ENCODE measurements around the gene GRID2IP.

DNA sequence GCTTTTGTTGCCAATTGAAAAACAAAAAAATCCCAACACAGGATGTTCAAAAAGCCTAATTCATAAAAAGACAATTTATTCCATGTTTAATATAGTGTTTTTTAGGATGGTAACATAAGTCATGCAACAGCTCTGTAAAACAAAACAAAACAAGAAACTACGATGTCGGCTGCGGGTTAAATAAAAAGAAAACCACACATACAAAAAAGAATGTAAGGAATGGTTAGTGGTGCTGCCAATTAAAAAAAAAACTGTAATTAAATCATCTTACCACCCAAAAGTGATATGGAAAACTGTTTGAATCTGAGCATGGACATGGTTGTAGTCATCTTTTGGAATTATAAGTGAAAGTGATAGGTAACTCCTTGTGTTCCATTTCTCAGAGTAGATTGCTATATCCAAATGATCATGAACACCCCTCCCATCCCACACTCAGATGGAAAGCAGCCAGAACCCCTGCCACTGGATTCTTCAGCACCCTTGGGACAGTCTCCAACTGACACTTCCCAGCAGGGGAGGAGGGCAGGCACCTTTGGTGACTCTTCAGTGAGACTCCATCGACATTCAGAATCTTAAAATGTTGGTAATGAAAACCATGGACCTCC is 89.2 kb downstream of the GRID2IP start:
- TF ChIP-seq, protein P1, sequence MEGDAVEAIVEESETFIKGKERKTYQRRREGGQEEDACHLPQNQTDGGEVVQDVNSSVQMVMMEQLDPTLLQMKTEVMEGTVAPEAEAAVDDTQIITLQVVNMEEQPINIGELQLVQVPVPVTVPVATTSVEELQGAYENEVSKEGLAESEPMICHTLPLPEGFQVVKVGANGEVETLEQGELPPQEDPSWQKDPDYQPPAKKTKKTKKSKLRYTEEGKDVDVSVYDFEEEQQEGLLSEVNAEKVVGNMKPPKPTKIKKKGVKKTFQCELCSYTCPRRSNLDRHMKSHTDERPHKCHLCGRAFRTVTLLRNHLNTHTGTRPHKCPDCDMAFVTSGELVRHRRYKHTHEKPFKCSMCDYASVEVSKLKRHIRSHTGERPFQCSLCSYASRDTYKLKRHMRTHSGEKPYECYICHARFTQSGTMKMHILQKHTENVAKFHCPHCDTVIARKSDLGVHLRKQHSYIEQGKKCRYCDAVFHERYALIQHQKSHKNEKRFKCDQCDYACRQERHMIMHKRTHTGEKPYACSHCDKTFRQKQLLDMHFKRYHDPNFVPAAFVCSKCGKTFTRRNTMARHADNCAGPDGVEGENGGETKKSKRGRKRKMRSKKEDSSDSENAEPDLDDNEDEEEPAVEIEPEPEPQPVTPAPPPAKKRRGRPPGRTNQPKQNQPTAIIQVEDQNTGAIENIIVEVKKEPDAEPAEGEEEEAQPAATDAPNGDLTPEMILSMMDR (IDR thresholded peaks at IDR 0.05), result no peak
- no peak for TF ChIP-seq POLR2A (IDR thresholded peaks at IDR 0.05)

Data from tibial nerve (tissue), 3 donors.